WTC11 (cell line): Measurements from ENCODE around the gene SYNE3. TPM values are rescaled to one million over a fixed set of nuclear protein-coding genes. Genes with fewer than 3 reads are reported as not detected.
A peak's percentile ranks its signal among the peaks of the same experiment; 100 is the strongest.

Source experiments
- ATAC-seq: fragments of 200-7000 bp; cut with Tn5 transposase; 2 replicates; pipeline ENCODE4 v1.10.0; 2021; ENCODE audit warnings: mild to moderate bottlenecking, moderate library complexity
- CTCF ChIA-PET: fragments of 300-600 bp; sonication (Branson Sonifier 250); formaldehyde crosslinking; loops from one replicate; lab custom pipeline; 2021; ENCODE audit warnings: antibody characterized with exemption; lab: Charles Lee
- POLR2A ChIA-PET: fragments of 350-600 bp; sonication (Branson Sonifier 250); formaldehyde crosslinking; loops from one replicate; lab custom pipeline; 2021; ENCODE audit warnings: antibody characterized with exemption; lab: Charles Lee
- DNase-seq: peaks from one replicate; pipeline ENCODE4 v3.0.0; 2021; ENCODE audit warnings: low spot score
- H3K27ac Mint-ChIP-seq: 2 replicates; pipeline ENCODE4 v1.8.0; 2021; ENCODE audit warnings: mixed read lengths
- H3K27me3 Mint-ChIP-seq: 2 replicates; pipeline ENCODE4 v1.8.0; 2021; ENCODE audit warnings: low read depth, mild to moderate bottlenecking, moderate library complexity, mixed read lengths
- H3K36me3 Mint-ChIP-seq: 2 replicates; pipeline ENCODE4 v1.8.0; 2021; ENCODE audit warnings: mixed read lengths
- H3K4me1 Mint-ChIP-seq: 2 replicates; pipeline ENCODE4 v1.8.0; 2022; ENCODE audit warnings: mixed read lengths
- H3K4me3 Mint-ChIP-seq: 2 replicates; pipeline ENCODE4 v1.8.0; 2021; ENCODE audit warnings: mild to moderate bottlenecking, moderate library complexity, mixed read lengths
- H3K9me3 Mint-ChIP-seq: 2 replicates; pipeline ENCODE4 v1.8.0; 2021; ENCODE audit warnings: mixed read lengths
- ATF2 ChIP-seq: sonication (generic); formaldehyde crosslinking; IDR thresholded peaks from 2 replicates; pipeline ENCODE4 v1.8.1; 2022; ENCODE audit warnings: low read depth, missing genetic modification reagents, borderline replicate concordance
- CTCF ChIP-seq: fragments of 200-600 bp; IDR thresholded peaks from 2 replicates; pipeline ENCODE4 v1.8.0; 2022; ENCODE audit warnings: antibody characterized with exemption
- JUN ChIP-seq: sonication (generic); formaldehyde crosslinking; IDR thresholded peaks from 2 replicates; pipeline ENCODE4 v1.8.0; 2023; ENCODE audit warnings: mild to moderate bottlenecking, missing genetic modification reagents
- MXD4 ChIP-seq: fragments of 250-450 bp; sonication (Bioruptor Pico); IDR thresholded peaks from 2 replicates; pipeline ENCODE4 v1.8.0; 2021; ENCODE audit warnings: mild to moderate bottlenecking, moderate library complexity, borderline replicate concordance
- MYBL2 ChIP-seq: sonication (generic); formaldehyde crosslinking; IDR thresholded peaks from 2 replicates; pipeline ENCODE4 v1.8.1; 2023; ENCODE audit warnings: mild to moderate bottlenecking, moderate library complexity, missing genetic modification reagents
- NFE2L1 ChIP-seq: sonication (generic); formaldehyde crosslinking; IDR thresholded peaks from 2 replicates; pipeline ENCODE4 v1.8.1; 2023; ENCODE audit warnings: missing genetic modification reagents
- NFYB ChIP-seq: sonication (generic); formaldehyde crosslinking; conservative IDR thresholded peaks from 2 replicates; pipeline ENCODE4 v1.8.0; 2022; ENCODE audit warnings: low read depth, missing genetic modification reagents
- NR1H2 ChIP-seq: sonication (generic); formaldehyde crosslinking; IDR thresholded peaks from 2 replicates; pipeline ENCODE4 v1.9.0; 2021; ENCODE audit warnings: mild to moderate bottlenecking, moderate library complexity, missing genetic modification reagents
- SP1 ChIP-seq: sonication (generic); formaldehyde crosslinking; conservative IDR thresholded peaks from 2 replicates; pipeline ENCODE4 v1.8.1; 2022; ENCODE audit warnings: missing genetic modification reagents
- ZBTB21 ChIP-seq: sonication (generic); formaldehyde crosslinking; IDR thresholded peaks from 2 replicates; pipeline ENCODE4 v1.8.1; 2023; ENCODE audit warnings: mild to moderate bottlenecking, missing genetic modification reagents, borderline replicate concordance
- ZNF138 ChIP-seq: sonication (generic); formaldehyde crosslinking; conservative IDR thresholded peaks from 2 replicates; pipeline ENCODE4 v1.8.1; 2022; ENCODE audit warnings: mild to moderate bottlenecking, moderate library complexity, missing genetic modification reagents
- ZNF263 ChIP-seq: sonication (generic); formaldehyde crosslinking; IDR thresholded peaks from 2 replicates; pipeline ENCODE4 v1.8.1; 2022; ENCODE audit warnings: low read depth, mild to moderate bottlenecking, moderate library complexity, missing genetic modification reagents
- ZNF423 ChIP-seq: fragments of 250-450 bp; sonication (Bioruptor Pico); IDR thresholded peaks from 2 replicates; pipeline ENCODE4 v2.1.2; 2022; ENCODE audit warnings: mild to moderate bottlenecking, moderate library complexity
- total RNA-seq: library from RNA; stranded (reverse); gene quantifications from 3 replicates; pipeline ENCODE4 v1.2.3, GENCODE V29; 2021
- TF ChIP-seq, protein P1 (sequence below): fragments of 250-450 bp; sonication (Bioruptor Pico); IDR thresholded peaks from 2 replicates; pipeline ENCODE4 v1.9.0; 2021; ENCODE audit warnings: mild to moderate bottlenecking
- TF ChIP-seq, protein P2 (sequence below): sonication (generic); formaldehyde crosslinking; IDR thresholded peaks from 2 replicates; pipeline ENCODE4 v1.8.0; 2023; ENCODE audit warnings: mild to moderate bottlenecking, missing genetic modification reagents
- TF ChIP-seq, protein P3 (sequence below): sonication (generic); formaldehyde crosslinking; IDR thresholded peaks from 2 replicates; pipeline ENCODE4 v1.8.1; 2022; ENCODE audit warnings: missing genetic modification reagents, borderline replicate concordance

SYNE3 gene
- total RNA-seq, 1 experiment from 2014 or later: 0.24 TPM

DNA sequence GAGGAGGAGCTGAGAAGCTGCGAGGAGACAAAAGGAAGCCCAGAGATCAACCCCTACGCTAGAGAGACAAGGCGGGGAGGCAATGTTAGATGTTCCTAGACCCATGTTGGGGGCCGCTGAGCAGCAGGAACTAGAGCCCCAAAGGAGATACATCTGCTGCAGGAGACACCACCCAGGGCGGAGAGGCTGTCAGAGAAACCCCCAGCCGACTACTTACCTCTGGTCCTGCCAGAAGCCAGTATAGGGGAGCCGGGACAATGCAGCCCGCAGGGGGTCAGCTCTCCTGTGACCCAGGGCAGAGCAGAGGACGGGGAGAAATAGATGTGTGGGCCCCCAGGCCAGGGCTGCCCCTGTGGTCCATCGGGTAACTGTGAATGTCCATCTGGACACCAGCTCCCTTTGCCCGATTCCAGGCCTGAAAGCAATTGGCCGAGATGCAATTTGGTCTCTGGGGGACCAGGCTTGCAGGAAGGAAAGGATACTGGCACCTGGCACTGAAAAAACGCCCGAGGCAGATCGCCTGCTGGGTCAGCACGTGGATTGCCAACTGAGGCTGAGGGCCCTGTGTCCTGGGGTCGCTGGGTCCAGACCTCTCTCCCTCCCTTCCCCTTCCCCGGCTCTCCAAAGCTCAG lies 34.9 kb downstream of the SYNE3 start:
- ATAC-seq (no peak), DNase-seq (no peak)
- TF ChIP-seq ZBTB21 (no peak), ATF2 (CRISPR knock-in tag) (no peak), MYBL2 (CRISPR knock-in tag) (no peak), SP1 (no peak), NR1H2 (CRISPR knock-in tag) (no peak)
- TF ChIP-seq, protein P1, sequence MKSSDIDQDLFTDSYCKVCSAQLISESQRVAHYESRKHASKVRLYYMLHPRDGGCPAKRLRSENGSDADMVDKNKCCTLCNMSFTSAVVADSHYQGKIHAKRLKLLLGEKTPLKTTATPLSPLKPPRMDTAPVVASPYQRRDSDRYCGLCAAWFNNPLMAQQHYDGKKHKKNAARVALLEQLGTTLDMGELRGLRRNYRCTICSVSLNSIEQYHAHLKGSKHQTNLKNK: no peak
- TF ChIP-seq, protein P2, sequence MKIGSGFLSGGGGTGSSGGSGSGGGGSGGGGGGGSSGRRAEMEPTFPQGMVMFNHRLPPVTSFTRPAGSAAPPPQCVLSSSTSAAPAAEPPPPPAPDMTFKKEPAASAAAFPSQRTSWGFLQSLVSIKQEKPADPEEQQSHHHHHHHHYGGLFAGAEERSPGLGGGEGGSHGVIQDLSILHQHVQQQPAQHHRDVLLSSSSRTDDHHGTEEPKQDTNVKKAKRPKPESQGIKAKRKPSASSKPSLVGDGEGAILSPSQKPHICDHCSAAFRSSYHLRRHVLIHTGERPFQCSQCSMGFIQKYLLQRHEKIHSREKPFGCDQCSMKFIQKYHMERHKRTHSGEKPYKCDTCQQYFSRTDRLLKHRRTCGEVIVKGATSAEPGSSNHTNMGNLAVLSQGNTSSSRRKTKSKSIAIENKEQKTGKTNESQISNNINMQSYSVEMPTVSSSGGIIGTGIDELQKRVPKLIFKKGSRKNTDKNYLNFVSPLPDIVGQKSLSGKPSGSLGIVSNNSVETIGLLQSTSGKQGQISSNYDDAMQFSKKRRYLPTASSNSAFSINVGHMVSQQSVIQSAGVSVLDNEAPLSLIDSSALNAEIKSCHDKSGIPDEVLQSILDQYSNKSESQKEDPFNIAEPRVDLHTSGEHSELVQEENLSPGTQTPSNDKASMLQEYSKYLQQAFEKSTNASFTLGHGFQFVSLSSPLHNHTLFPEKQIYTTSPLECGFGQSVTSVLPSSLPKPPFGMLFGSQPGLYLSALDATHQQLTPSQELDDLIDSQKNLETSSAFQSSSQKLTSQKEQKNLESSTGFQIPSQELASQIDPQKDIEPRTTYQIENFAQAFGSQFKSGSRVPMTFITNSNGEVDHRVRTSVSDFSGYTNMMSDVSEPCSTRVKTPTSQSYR (CRISPR knock-in tag): no peak
- Mint-ChIP-seq H3K27me3 (no peaks in the 10 kb centered on the region), H3K4me3 (no peak overlapping the region), H3K4me1 (peaks cover 27% of the 10 kb centered on the region), H3K36me3 (no peaks in the 10 kb centered on the region), H3K9me3 (no peaks in the 10 kb centered on the region), H3K27ac (no peak overlapping the region)
- ChIA-PET CTCF (interaction anchor here (1.2 to 1.7 kb wide), 2 partner anchors 29 to 39 kb away, joined by 6 to 8 read pairs; no protein-coding TSS in a partner anchor), POLR2A (interaction anchor here (0.6 kb wide), 1 partner anchor 139 kb away, joined by 4 read pairs; no protein-coding TSS in a partner anchor)

DNA sequence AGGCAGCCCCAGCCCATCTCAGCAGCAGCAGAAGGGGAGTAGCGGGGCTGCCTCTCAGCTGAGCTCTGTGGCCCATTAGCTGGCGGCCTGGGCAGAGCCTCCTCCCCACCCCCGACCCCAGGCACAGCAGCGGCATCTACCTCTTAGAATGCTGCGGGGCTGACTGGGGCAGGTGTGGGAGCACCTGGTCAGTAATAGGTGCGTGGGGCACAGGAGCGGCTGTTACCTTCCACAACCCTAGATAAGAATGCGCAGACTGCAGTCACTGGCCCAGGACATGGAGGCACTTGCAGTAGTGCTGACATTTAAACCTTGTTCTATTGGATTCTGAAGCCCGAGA lies 35.6 kb downstream of the SYNE3 start:
- Mint-ChIP-seq H3K9me3 (no peaks in the 10 kb centered on the region), H3K4me3 (no peak overlapping the region), H3K27me3 (no peaks in the 10 kb centered on the region), H3K36me3 (no peaks in the 10 kb centered on the region), H3K27ac (no peak overlapping the region), H3K4me1 (peaks cover 27% of the 10 kb centered on the region)
- no peak for TF ChIP-seq ZNF423 (CRISPR knock-in tag)
- TF ChIP-seq NFYB (CRISPR knock-in tag): no peak
- TF ChIP-seq, protein P3, sequence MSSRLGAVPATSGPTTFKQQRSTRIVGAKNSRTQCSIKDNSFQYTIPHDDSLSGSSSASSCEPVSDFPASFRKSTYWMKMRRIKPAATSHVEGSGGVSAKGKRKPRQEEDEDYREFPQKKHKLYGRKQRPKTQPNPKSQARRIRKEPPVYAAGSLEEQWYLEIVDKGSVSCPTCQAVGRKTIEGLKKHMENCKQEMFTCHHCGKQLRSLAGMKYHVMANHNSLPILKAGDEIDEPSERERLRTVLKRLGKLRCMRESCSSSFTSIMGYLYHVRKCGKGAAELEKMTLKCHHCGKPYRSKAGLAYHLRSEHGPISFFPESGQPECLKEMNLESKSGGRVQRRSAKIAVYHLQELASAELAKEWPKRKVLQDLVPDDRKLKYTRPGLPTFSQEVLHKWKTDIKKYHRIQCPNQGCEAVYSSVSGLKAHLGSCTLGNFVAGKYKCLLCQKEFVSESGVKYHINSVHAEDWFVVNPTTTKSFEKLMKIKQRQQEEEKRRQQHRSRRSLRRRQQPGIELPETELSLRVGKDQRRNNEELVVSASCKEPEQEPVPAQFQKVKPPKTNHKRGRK (CRISPR knock-in tag): no peak
- TF ChIP-seq ZNF263: no peak
- TF ChIP-seq CTCF: no peak
- TF ChIP-seq JUN (CRISPR knock-in tag): no peak
- no peak for TF ChIP-seq ZNF138 (CRISPR knock-in tag)
- TF ChIP-seq NFE2L1: no peak
- TF ChIP-seq MXD4 (CRISPR knock-in tag): no peak
- POLR2A ChIA-PET: no interaction called here
- DNase-seq (no peak), ATAC-seq (peak; percentile 54)
- CTCF ChIA-PET: interaction anchor here (0.7 to 1.7 kb wide), 5 partner anchors 29 to 48 kb away, joined by 3 to 8 read pairs (median 3); no protein-coding TSS in a partner anchor
